HG02759 (cell line): ENCODE measurements around the gene ZBTB40.

ENCODE experiments used
- ATAC-seq: cut with Tn5 transposase; IDR thresholded peaks from one replicate; pipeline ENCODE4 v1.9.1; 2021; ENCODE audit warnings: mild to moderate bottlenecking, moderate library complexity; ENCODE audit not compliant: unreplicated experiment

The ZBTB40 gene

DNA sequence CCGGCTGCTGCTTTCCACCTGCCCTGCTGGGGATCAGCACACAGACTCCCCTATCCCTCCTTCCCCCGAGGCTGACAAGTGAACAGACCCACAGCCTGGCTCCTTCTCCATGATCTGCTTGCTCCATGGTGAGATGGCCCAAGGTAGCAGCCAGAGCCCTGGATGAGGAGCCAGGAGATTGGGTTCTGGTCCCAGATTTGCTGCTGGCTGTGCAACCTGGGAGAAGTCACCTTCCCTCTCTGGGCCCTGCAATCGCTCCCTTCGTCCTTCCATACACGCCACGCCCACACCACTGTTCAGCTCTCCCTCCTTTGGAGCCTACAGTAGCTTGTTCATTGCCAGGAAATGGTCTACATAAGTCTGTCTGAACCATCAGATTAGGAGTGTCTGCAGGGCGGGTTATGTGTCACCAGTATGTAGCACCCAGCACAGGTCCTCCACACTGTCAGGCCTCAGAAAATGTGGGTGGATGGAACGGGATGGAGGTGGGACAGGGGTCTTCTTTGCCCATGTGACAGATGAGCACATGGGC lies 102.4 kb downstream of the ZBTB40 start:
- no peak for ATAC-seq

DNA sequence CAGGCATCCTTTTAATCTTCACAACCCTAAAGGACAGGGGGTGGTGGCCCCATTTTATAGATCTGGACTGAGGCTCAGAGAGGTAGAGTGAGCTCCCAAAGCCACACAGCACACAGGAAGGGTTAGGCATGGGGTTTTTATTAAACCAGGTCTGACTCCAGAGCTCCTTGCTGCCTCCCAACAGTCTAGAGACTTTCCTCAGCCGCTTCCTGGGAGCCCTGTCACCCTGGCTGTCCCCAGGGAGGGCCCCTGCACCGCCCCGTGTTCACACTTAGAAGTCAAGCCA lies 103.7 kb downstream of the ZBTB40 start:
- no peak for ATAC-seq

DNA sequence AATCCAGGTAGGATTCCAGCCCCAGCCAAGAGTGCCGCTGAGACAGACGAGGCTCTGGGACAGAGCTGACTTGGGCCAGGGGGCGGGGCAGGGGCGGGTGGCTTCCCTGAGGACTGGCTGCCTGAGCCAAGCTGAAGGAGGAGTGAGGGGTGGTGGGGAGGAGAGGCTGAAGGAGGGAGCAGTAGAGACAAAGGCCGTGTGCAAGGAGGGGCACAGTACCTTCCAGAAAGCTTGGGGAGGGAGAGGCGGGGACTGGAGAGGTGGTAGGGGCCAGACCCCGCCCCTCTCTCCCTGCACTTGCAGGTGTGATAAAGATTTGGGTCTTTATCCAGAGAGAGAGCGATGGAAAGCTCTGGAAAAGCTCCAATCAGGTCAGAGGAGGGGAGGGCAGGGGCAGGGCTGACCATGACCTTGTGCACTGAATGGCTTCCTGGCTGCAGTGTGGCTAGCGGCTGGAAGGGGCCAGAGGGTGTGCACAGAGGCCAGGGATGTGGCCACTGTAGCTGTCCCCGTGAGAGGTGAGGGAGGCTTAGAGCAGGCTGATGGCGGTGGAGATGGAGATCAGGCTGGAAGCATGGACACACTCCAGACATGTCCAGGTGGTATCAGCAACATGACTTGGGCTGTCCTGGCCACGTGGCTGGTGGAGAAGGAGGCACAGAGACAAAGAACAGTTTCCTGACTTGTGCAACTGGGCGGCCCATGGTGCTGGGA lies 104.9 kb downstream of the ZBTB40 start:
- no peak for ATAC-seq

DNA sequence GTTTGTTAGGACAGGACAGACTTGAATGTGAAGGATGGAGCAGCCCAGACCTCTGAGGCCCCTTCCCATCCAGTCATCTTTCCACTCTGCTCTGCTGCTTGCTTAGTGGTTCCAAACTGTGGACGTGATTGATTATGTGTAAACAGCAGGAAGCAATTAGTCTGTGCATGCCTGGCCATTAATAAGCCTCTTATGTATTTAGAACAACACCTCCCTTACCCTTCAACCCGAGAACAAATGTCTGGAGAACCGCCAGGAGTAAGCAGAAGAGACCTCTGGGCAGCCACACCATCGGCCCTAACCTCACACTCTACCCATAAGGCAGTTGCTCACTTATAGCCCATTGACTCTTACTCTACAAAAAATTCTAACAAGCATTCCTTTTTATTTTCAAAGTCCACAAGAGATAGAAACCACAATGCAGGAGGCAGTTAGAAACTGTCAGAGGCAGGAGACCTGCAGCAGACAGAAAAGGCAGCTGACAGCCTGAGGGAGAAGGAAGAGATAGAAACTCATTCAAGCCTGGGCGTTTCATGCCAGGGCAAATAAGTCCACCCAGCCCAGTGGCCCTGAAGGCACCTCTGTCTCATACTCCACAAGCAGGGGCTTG lies 105.8 kb downstream of the ZBTB40 start:
- ATAC-seq: no peak

DNA sequence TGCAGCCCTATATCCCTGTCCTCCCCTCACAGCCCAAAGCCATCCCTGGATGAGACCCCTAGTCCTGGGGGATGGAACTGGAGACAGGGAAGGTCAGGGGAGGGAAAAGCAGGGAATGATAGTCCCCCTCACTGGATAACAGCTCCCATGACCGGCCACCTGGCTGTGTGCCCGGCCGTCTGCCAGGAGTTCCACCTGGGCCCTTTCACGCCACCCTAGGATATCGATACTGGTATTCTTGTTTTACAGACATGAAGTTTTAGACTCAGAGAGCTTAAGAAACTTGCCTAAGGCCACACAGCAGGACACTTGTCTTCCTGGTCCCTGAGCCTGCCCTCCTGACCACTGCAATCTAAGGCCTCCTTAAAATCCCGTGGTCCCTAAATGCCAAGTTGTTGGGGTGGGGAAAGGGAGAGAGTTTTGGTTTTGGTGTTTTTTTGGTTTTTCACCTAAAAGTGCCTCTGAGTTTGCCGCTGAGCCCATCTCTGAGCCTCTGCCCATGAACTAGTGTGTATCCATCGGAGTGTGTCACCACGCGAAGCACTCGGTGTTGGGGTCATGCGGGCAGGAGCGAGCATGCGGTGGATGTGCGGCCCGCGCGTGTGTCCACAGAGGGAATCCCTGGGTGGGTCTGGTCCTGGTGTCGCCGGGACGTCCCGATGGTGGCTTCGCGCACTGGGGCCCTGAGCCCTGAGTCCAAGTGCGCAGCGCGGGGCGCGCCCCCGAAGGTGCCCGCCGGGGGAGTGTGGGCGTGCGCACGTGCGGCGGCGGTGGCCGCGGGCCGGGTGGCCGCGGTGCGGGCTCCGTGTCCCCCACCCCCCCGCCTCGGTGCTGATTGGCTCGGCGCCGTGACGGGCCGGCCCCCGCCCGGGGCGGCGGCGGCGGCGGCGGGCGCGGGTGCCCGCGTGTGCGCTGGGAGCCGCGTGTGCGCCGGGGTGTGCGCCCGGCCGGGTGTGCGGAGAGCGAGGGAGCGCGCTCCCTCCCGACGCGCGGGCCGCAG lies 111.2 kb downstream of the ZBTB40 start, which contains the start of gene EPHA8:
EPHA8 (plus strand) TSS at position 906 of the 1,000 bp plus-strand sequence. CDS start 147 bp downstream, outside the sequence.
- ATAC-seq: no peak

DNA sequence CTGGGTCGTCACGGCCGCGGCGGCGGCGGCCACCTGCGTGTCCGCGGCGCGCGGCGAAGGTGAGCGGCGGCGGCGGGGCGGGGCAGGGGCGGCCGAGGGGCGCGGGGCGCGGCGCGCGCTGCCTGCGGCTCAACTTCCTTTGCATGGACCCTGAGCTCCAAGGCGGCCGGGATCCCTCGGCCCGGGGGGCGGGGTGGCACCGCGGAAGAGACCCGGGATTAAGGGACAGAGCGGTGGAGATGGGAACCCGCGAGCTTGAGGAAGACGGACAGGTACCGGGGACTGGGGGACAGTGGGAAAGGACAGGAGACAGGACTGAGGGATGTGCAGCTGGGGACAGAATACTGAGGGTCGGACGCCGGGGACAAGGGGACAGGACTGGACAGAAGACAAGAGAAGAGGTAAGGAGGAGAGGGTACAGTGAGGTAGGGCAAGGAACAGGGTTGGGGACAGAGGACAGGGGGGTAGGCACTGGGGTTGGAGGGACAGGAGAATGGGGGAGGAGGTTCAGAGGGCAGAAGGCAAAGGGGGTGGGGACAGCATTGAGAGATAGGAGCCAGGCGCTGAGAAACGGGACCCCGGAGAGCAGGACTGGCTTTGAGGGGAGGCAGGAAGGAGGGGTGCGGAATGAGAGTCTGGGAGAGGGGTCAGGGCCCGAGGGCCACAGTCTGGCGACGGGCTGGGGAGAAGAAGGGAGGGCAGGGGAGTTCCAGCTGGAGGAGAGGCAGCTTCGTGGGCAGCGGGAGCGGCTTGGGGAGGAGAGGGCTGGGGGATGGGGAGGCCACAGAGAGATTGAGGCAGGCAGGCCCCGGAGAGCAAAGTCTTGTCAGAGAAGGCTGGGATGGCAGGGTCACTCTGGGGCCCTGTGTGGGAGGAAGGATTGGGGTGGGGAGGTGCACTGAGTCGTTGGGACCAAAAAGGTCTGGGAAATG lies 112.3 kb downstream of the ZBTB40 start:
- no peak for ATAC-seq

DNA sequence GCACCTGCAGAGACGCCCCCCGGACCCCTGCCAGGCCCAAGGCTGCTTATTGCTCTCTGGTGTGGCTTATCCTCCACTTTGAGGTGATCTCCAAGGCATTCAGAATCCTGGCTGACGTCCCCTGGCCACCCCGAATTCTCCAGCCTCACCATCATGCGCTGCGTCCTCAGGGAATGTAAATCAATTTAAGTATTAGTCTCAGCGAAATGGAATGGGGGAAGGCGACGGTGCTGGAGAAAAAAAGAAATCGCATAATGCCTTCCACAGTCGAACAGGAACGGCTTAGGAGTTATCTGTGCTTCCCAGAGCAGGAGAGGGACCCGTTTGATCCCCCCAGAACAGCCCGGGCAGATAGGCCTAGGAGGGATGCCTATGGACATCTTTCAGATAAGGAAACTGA lies 114.5 kb downstream of the ZBTB40 start:
- no peak for ATAC-seq

DNA sequence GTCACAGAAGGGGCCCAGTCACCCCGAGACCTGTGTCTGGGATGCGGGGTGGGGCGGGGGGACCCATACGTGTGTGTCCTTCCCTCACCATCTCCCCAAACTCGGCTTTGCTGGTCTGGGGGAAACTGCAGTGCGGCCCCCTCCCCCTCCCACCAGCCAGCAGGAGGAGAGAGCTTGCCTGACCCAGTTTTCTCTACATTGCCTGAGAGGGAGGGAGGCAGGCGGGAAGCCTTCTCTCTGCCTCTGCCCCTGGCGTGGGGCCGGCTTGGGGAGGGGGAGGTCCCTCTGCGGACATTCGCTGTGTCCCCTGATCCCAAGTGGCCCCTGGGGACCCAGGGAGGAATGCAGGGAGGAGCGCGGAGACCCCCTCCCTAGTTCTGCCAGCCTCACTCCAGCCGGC lies 115.5 kb downstream of the ZBTB40 start:
- no peak for ATAC-seq

DNA sequence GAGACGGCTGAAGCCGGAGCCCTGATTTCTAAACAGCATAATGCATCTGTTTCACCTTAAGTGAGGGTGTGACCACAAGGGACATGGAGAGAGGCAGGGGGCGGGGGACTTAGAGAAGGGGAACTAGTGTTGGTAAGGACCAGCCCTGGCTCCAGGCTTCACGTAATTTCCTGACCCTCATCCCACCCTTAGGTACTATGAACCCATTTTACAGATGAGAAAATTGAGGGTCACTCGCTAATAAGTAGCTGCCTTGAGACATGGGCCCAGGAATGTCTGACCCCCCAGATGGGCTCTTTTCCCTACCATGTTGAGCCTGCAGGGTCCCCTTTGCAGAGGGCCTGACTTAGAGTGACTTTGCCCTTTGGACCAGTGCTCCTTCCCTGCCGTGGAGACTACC lies 116.3 kb downstream of the ZBTB40 start:
- ATAC-seq: no peak

DNA sequence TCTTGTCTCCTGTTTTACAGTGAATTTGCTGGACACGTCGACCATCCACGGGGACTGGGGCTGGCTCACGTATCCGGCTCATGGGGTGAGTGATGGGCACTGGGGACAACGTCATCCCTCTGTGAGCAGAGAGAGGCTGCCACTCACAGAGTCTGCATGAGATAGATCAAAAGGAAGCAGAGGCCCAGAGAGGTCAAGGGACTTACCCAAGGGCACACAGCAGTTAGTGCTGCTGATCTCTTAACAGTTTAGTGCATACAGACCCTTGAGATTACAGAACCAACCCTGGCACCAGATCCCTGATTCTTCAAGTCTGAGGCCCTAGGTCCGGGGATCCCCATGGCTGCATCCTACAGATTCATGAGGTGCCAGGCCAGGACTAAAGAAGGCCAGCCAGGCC lies 117.6 kb downstream of the ZBTB40 start:
- no peak for ATAC-seq

DNA sequence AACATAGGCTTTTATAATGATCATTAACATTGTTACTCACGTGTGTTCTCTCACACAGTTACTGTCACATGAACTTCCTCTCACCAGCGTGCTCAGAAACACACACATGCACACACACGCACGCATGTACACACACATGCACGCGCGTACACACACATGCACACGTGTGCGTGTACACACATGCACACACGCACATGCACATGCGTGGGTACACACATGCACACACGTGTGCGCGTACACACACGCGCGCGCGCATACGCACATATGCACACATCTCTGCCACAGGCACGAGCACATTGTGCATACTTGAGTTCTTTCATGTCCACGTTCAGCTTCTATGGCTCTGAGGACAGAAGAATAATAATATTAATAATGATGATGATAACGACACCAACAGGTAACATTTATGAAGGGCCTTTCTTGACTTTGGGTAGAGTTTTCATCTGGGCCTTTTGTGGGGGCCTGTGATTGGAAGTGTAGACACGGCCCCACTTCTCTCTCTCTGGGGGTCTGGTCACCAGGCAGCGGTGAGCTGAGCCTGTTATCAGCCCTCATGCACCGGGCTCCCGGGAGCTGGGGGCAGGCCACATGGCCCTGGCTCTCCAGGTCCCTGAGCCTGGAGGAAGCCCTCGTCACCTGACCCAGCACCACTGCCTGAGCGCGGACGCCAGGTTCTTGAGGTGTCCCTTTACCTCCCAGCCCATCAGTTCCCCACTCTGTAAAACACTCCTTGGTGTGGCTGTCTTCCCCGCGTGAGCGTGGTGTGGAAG lies 118.7 kb downstream of the ZBTB40 start:
- ATAC-seq: no peak

DNA sequence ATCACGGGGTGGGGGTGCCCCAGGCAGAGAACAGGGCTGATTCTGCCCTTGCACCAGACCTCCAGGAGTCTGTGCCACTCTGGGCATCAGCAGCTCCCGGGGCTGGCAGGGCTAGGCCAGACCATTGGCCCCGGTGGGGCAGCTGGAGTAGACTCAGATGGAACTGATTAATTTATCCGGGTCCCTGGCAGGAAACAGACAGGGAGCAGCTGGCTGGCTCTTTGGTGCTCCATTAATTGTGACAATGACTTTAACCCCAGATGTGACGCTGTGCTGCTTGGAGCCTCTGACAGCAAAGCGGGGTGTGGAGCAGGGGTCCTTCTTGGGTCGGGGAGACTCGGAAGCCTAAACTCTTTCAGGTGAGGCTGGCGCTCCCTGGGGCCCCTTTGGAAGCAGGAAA lies 121.2 kb downstream of the ZBTB40 start:
- ATAC-seq: no peak

DNA sequence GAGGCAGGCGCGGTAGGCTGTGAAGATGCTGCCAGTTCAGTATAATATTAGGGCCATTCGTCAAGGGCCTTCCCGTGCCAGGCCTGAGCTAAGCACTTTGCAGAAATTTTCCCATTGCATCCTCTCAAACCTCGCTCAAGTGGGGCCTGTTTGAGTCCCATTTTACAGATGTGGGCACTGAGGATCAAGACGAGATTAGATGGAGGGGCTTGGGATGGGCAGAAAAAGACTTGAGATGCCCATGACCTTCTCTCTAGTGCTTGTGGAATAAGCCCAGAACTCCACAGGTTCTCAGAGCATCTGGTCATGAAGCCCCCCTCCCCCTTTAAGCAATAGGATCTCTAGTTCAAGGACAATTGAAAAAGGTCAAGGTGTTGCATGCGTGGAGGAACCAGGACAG lies 121.6 kb downstream of the ZBTB40 start:
- no peak for ATAC-seq

DNA sequence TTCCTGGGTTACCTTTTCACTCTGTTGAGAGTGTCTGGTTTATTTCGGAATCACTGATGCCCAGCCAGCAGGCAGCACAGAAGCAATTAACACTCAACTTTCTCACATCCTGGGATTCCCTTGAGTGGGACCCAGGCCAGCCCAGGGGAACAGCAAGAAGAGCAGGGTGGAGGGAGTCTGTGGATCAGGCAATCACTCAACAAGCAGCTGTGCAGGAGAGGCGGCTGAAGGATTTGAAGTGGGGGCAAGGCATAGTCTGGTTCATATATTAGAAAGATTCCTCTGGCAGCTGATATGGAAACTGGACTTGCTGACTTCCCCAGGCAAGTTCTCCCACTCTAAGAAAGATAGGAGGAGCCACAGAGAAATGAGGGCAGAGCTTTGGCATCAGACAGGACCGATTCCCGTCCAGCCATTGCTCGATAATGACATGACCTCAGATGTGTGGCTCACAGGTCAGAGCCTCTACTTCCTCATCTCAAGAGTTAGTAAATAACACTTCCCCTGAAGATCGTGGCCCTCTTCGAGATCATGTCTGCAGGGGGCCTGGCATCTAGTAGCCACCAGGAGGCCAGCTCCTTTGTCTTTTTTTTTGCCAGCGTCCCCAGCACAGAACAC lies 124.0 kb downstream of the ZBTB40 start:
- ATAC-seq: no peak

DNA sequence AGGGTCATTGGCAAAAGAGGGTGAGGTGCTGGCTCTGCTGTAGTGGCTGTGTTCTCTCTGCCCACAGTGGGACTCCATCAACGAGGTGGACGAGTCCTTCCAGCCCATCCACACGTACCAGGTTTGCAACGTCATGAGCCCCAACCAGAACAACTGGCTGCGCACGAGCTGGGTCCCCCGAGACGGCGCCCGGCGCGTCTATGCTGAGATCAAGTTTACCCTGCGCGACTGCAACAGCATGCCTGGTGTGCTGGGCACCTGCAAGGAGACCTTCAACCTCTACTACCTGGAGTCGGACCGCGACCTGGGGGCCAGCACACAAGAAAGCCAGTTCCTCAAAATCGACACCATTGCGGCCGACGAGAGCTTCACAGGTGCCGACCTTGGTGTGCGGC lies 124.5 kb downstream of the ZBTB40 start:
- ATAC-seq: no peak

DNA sequence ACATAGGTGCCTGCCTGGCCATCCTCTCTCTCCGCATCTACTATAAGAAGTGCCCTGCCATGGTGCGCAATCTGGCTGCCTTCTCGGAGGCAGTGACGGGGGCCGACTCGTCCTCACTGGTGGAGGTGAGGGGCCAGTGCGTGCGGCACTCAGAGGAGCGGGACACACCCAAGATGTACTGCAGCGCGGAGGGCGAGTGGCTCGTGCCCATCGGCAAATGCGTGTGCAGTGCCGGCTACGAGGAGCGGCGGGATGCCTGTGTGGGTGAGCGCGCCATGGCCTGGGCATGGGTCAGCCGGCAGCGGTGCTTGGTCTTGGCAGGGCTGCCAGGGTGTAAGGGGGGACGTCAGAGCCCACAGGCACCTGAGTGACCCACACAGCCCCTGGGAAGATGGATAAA lies 125.0 kb downstream of the ZBTB40 start:
- no peak for ATAC-seq

DNA sequence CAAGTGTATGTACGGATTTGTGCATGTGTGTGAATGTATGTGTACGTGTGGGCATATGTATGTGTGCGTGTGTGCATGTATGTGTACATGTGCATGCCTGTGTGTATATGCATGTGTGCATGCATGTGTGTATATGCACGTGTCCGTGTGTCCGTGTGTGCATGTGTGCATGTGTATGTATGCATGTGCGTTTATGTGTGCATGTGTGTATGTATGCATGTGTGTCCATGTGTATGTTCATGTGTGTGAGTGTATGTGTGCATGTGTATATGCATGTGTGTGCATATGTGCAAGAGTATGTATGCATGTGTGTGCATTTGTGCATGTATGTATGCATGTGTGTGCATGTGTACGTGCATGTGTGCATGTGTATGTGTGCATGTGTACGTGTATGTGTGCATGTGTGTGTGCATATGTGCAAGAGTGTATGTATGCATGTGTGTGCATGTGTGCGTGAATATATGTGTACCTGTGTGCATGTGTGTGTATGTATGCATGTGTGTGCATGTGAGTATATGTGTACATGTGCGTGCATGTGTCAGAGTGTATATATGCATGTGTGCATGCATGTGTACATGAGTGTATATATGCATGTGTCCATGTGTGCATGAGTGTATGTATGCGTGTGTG lies 127.2 kb downstream of the ZBTB40 start:
- no peak for ATAC-seq

DNA sequence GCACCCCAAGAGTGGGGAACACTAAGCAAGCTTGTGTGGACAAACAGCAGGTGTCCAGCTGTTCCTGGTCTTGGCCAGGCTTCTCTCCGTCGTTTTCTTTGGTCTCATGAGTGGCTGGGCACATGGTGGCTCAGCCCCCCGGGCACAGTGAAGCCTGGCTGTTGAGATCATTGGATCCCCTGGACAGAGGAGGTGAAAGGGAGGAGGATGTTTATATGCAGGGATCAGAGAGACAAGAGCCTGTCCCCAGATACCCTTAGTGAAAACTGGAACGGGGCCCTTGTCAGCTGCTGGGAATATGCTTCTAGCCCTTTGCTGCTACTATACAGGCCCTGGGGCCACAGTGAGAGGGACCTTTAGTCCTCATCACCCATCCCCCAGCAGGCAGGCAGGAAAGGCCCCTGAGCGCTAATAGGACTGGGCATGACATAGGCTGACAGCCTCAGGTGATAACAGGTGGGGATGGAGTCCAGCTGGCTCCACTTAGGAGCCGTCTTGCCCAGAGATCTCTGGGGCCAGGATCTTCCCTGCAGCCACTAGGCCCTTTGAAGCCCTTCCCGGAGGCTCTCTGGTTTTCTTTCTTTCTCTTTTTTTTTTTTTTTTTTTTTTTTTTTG lies 128.0 kb downstream of the ZBTB40 start:
- ATAC-seq: no peak
